ENCODE results near the gene WNT8B.

DNA sequence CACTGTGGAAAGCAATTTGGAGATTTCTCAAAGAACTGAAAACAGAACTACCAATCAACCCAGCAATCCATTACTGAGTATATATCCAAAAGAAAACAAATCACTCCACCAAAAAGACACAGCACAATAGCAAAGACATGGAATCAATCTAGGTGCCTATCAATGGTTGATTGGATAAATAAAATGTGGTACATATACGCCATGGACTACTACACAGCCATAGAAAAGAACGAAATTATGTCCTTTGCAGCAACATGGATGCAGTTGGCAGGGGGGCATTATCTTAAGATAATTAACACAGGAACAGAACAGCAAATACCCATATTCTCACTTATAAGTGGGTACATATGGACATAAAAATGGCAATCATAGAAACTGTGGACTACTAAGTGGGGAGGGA, 35.4 kb upstream of the WNT8B start:
- TF ChIP-seq EZH2 (IDR thresholded peaks at IDR 0.05; ENCODE audit: borderline replicate concordance, insufficient read depth, low read length, poor library complexity, severe bottlenecking) = no peak
- TF ChIP-seq, protein P1, sequence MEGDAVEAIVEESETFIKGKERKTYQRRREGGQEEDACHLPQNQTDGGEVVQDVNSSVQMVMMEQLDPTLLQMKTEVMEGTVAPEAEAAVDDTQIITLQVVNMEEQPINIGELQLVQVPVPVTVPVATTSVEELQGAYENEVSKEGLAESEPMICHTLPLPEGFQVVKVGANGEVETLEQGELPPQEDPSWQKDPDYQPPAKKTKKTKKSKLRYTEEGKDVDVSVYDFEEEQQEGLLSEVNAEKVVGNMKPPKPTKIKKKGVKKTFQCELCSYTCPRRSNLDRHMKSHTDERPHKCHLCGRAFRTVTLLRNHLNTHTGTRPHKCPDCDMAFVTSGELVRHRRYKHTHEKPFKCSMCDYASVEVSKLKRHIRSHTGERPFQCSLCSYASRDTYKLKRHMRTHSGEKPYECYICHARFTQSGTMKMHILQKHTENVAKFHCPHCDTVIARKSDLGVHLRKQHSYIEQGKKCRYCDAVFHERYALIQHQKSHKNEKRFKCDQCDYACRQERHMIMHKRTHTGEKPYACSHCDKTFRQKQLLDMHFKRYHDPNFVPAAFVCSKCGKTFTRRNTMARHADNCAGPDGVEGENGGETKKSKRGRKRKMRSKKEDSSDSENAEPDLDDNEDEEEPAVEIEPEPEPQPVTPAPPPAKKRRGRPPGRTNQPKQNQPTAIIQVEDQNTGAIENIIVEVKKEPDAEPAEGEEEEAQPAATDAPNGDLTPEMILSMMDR (IDR thresholded peaks at IDR 0.05; ENCODE audit: poor library complexity, severe bottlenecking) = no peak
- TF ChIP-seq TAF1 (IDR thresholded peaks at IDR 0.05; ENCODE audit: low read depth) = no peak
- TF ChIP-seq REST (IDR thresholded peaks at IDR 0.05; ENCODE audit: borderline replicate concordance) = no peak
- no peak for TF ChIP-seq POLR2AphosphoS5 (IDR thresholded peaks at IDR 0.05)
- no peak for TF ChIP-seq RAD21 (conservative IDR thresholded peaks at IDR 0.05)
- no peak for TF ChIP-seq MXI1 (conservative IDR thresholded peaks at IDR 0.05; ENCODE audit: poor library complexity, severe bottlenecking)
- no peak for TF ChIP-seq EP300 (conservative IDR thresholded peaks at IDR 0.05; ENCODE audit: poor library complexity, severe bottlenecking)
